RWPE2 (cell line): ENCODE measurements around the gene PTCH1.

Experiments used
- ATAC-seq: fragments of 200-7000 bp; cut with Tn5 transposase; 3 replicates; pipeline ENCODE4 v1.9.1; 2021; ENCODE audit warnings: low read depth
- DNase-seq: peaks from one replicate; pipeline ENCODE4 v3.0.0-alpha.2; 2020; ENCODE audit warnings: low spot score
- H3K27ac ChIP-seq: fragments of 450-650 bp; 2 replicates; pipeline ENCODE4 v1.5.1; 2017; ENCODE audit warnings: mild to moderate bottlenecking; ENCODE audit not compliant: poor library complexity, severe bottlenecking
- H3K27me3 ChIP-seq: fragments of 250-450 bp; sonication (Bioruptor Pico); 2 replicates; pipeline ENCODE4 v1.5.1; 2021; ENCODE audit warnings: mild to moderate bottlenecking, moderate library complexity; ENCODE audit not compliant: insufficient read depth, poor library complexity, severe bottlenecking
- H3K36me3 ChIP-seq: fragments of 250-450 bp; sonication (Bioruptor Pico); 2 replicates; pipeline ENCODE4 v1.5.1; 2020; ENCODE audit warnings: low read depth, mild to moderate bottlenecking, moderate library complexity
- H3K4me1 ChIP-seq: fragments of 250-450 bp; sonication (Bioruptor Pico); 2 replicates; pipeline ENCODE4 v1.5.1; 2021; ENCODE audit warnings: mild to moderate bottlenecking, moderate library complexity; ENCODE audit not compliant: insufficient read depth, poor library complexity, severe bottlenecking
- H3K4me3 ChIP-seq: fragments of 250-450 bp; sonication (Bioruptor Pico); 2 replicates; pipeline ENCODE4 v1.5.1; 2021; ENCODE audit warnings: mild to moderate bottlenecking, moderate library complexity; ENCODE audit not compliant: severe bottlenecking
- H3K9me3 ChIP-seq: fragments of 250-450 bp; sonication (Bioruptor Pico); 2 replicates; pipeline ENCODE4 v1.5.1; 2021; ENCODE audit warnings: mild to moderate bottlenecking, moderate library complexity; ENCODE audit not compliant: severe bottlenecking
- TF ChIP-seq, protein P1 (sequence below): fragments of 450-650 bp; IDR thresholded peaks from one replicate; pipeline ENCODE4 v1.5.1; 2017; ENCODE audit warnings: mild to moderate bottlenecking, moderate library complexity; ENCODE audit not compliant: poor library complexity, severe bottlenecking

PTCH1 gene

DNA sequence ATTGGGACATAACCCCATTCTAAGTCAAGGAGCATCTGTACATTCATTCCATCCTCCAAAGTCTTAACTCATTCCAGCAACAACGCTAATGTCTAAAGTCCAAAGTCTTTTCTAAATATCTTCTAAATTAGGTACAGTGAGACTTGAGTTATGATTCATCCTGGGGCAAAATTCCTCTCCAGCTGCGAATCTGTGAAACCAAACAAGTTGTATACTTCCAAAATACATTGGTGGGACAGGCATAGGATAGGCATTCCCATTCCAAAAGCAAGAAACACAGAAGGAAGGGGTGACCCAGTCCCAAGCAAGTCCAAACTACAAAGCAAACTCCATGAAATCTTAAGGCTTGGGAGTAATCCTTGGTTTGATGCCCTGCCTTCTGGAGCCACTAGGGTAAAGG lies 101.6 kb downstream of the PTCH1 start:
- ATAC-seq (no peak), DNase-seq (no peak)
- Histone ChIP-seq H3K36me3 (0 out of 2 replicates have a peak, but pooled peaks cover 4% of the 10 kb centered on the region), H3K4me1 (peaks cover 2% of the 10 kb centered on the region), H3K9me3 (no peaks in the 10 kb centered on the region), H3K27me3 (no peaks in the 10 kb centered on the region), H3K27ac (no peak overlapping the region), H3K4me3 (no peak overlapping the region)
- TF ChIP-seq, protein P1, sequence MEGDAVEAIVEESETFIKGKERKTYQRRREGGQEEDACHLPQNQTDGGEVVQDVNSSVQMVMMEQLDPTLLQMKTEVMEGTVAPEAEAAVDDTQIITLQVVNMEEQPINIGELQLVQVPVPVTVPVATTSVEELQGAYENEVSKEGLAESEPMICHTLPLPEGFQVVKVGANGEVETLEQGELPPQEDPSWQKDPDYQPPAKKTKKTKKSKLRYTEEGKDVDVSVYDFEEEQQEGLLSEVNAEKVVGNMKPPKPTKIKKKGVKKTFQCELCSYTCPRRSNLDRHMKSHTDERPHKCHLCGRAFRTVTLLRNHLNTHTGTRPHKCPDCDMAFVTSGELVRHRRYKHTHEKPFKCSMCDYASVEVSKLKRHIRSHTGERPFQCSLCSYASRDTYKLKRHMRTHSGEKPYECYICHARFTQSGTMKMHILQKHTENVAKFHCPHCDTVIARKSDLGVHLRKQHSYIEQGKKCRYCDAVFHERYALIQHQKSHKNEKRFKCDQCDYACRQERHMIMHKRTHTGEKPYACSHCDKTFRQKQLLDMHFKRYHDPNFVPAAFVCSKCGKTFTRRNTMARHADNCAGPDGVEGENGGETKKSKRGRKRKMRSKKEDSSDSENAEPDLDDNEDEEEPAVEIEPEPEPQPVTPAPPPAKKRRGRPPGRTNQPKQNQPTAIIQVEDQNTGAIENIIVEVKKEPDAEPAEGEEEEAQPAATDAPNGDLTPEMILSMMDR, result no peak

- no peak overlapping the region for H3K4me3 ChIP-seq
Observed at GRCh38 chr9:95413793-95414192, 103.0 kb downstream of the PTCH1 start.

GRCh38 chr9:95411054-95411892 lies 105.5 kb downstream of the PTCH1 start:
- Histone ChIP-seq H3K4me1 (peaks cover 8% of the 10 kb centered on the region), H3K27me3 (no peaks in the 10 kb centered on the region), H3K4me3 (no peak overlapping the region), H3K9me3 (no peaks in the 10 kb centered on the region), H3K36me3 (no peaks in the 10 kb centered on the region), H3K27ac (no peak overlapping the region)
- TF ChIP-seq, protein P1, result no peak
- DNase-seq, result no peak
- ATAC-seq, result no peak

More at GRCh38 chr9:95413793-95414192, 103.0 kb downstream of the PTCH1 start:
- no peaks in the 10 kb centered on the region for H3K9me3 ChIP-seq
- TF ChIP-seq, protein P1, result no peak
- ATAC-seq, result no peak
- H3K36me3 ChIP-seq, result 0 out of 2 replicates have a peak, but pooled peaks cover 4% of the 10 kb centered on the region
- H3K4me1 ChIP-seq, result peaks cover 8% of the 10 kb centered on the region
- H3K27ac ChIP-seq, result no peak overlapping the region
- H3K27me3 ChIP-seq, result no peaks in the 10 kb centered on the region
- no peak for DNase-seq

DNA sequence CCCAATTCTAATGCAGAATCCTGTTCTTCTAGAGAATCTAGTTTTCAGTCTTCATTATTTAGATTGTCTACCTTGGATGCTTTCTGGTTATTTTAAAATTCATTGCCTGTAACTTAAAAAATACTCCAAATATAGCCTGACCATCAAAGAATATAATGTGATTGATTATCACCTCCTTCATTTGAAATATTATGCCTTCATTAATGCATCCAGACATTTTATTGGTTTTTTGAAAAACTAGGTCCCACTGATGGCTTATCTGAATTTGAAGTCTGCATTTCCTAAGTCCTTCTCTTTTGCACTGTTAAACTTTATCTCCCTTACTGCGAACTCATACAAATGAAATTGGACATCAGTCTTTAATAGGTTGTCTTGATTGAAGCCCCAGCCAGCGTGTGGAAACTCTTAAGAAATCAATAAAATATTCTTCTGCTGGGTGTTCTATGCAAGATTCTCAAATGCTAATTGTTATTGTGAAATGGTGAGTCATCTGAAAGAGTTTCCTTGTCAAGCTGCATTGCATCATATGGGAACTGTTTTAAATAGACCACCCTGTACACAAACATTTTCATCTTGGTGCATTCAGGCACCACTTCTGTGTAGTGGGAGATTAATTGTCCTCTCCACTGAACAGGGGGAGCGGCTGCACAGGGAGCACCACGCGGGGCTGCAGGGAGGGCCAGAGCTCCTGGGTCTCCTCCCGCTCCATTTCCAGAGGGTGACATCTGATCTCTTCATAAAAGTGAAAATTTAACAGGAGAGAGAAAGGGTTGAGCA lies 106.9 kb downstream of the PTCH1 start:
- no peaks in the 10 kb centered on the region for H3K27me3 ChIP-seq
- ATAC-seq (peak; percentile 44; the same call in 2 of the 3 replicates), DNase-seq (no peak)
- H3K9me3 ChIP-seq, result no peaks in the 10 kb centered on the region
- no peak overlapping the region for H3K4me3 ChIP-seq
- no peaks in the 10 kb centered on the region for H3K36me3 ChIP-seq
- peaks cover 8% of the 10 kb centered on the region for H3K4me1 ChIP-seq
- H3K27ac ChIP-seq, result no peak overlapping the region
- TF ChIP-seq, protein P1, result no peak
